Nephron progenitor cell (in vitro differentiated cells): Measurements from ENCODE around the gene ABCG2.

Source experiments
- DNase-seq: peaks from one replicate; pipeline ENCODE4 v3.0.0; 2021
- H3K27ac Mint-ChIP-seq: 2 replicates; pipeline ENCODE4 v1.8.0; 2021; ENCODE audit warnings: mild to moderate bottlenecking, moderate library complexity, mixed read lengths
- H3K27me3 Mint-ChIP-seq: 2 replicates; pipeline ENCODE4 v1.8.0; 2021; ENCODE audit warnings: mild to moderate bottlenecking, low read depth, mixed read lengths; ENCODE audit not compliant: poor library complexity
- H3K36me3 Mint-ChIP-seq: 2 replicates; pipeline ENCODE4 v1.8.0; 2021; ENCODE audit warnings: low read depth, mixed read lengths
- H3K4me1 Mint-ChIP-seq: 2 replicates; pipeline ENCODE4 v1.8.0; 2021; ENCODE audit warnings: mixed read lengths
- H3K4me3 Mint-ChIP-seq: 2 replicates; pipeline ENCODE4 v1.8.0; 2021; ENCODE audit warnings: mild to moderate bottlenecking, moderate library complexity, mixed read lengths
- H3K9me3 Mint-ChIP-seq: 2 replicates; pipeline ENCODE4 v1.8.0; 2021; ENCODE audit warnings: mild to moderate bottlenecking, moderate library complexity, mixed read lengths
- CTCF ChIP-seq: fragments of 200-600 bp; sonication (generic); IDR thresholded peaks from 2 replicates; pipeline ENCODE4 v1.5.0; 2021; ENCODE audit warnings: antibody characterized with exemption

The ABCG2 gene

GRCh38 chr4:88098993-88099752, 59.3 kb downstream of the ABCG2 start:
- Mint-ChIP-seq H3K4me3 (no peak overlapping the region), H3K9me3 (no peaks in the 10 kb centered on the region), H3K4me1 (peaks cover 2% of the 10 kb centered on the region), H3K27me3 (peaks cover 3% of the 10 kb centered on the region), H3K36me3 (no peaks in the 10 kb centered on the region), H3K27ac (no peak overlapping the region)
- TF ChIP-seq CTCF: no peak
- DNase-seq: no peak

GRCh38 chr4:88097781-88098180, 60.7 kb downstream of the ABCG2 start:
- Mint-ChIP-seq H3K27me3 (peaks cover 3% of the 10 kb centered on the region), H3K27ac (no peak overlapping the region), H3K9me3 (no peaks in the 10 kb centered on the region), H3K36me3 (no peaks in the 10 kb centered on the region), H3K4me1 (no peaks in the 10 kb centered on the region), H3K4me3 (no peak overlapping the region)
- no peak for DNase-seq
- TF ChIP-seq CTCF: no peak

GRCh38 chr4:88097301-88097700, 61.1 kb downstream of the ABCG2 start:
- Mint-ChIP-seq H3K9me3 (no peaks in the 10 kb centered on the region), H3K4me1 (no peaks in the 10 kb centered on the region), H3K4me3 (no peak overlapping the region), H3K27me3 (peaks cover 3% of the 10 kb centered on the region), H3K27ac (no peak overlapping the region), H3K36me3 (no peaks in the 10 kb centered on the region)
- no peak for TF ChIP-seq CTCF
- no peak for DNase-seq

GRCh38 chr4:88093874-88094273, 64.6 kb downstream of the ABCG2 start:
- no peak for TF ChIP-seq CTCF
- Mint-ChIP-seq H3K9me3 (no peaks in the 10 kb centered on the region), H3K36me3 (no peaks in the 10 kb centered on the region), H3K4me1 (no peaks in the 10 kb centered on the region), H3K27me3 (peaks cover 3% of the 10 kb centered on the region), H3K4me3 (no peak overlapping the region), H3K27ac (no peak overlapping the region)
- no peak for DNase-seq

- Mint-ChIP-seq H3K27ac (no peak overlapping the region), H3K4me3 (no peak overlapping the region), H3K36me3 (no peaks in the 10 kb centered on the region), H3K4me1 (no peaks in the 10 kb centered on the region), H3K27me3 (no peaks in the 10 kb centered on the region), H3K9me3 (no peaks in the 10 kb centered on the region)
- DNase-seq: no peak
- no peak for TF ChIP-seq CTCF
These were observed 67.1 kb downstream of the ABCG2 start for GRCh38 chr4:88091378-88091777.

- no peaks in the 10 kb centered on the region for H3K4me1 Mint-ChIP-seq
These were observed 67.5 kb downstream of the ABCG2 start for GRCh38 chr4:88090898-88091297.

More at GRCh38 chr4:88090898-88091297, 67.5 kb downstream of the ABCG2 start:
- DNase-seq: no peak
- H3K4me3 Mint-ChIP-seq: no peak overlapping the region
- no peaks in the 10 kb centered on the region for H3K27me3 Mint-ChIP-seq
- H3K36me3 Mint-ChIP-seq: no peaks in the 10 kb centered on the region
- no peak for TF ChIP-seq CTCF
- no peaks in the 10 kb centered on the region for H3K9me3 Mint-ChIP-seq
- H3K27ac Mint-ChIP-seq: no peak overlapping the region
